ENCODE data around the gene DGKH.

Gene DGKH

GRCh38 chr13:42239644-42240043, 191.2 kb downstream of the DGKH start:
- no peak overlapping the region for H3K27ac ChIP-seq
- TF ChIP-seq, protein P1, sequence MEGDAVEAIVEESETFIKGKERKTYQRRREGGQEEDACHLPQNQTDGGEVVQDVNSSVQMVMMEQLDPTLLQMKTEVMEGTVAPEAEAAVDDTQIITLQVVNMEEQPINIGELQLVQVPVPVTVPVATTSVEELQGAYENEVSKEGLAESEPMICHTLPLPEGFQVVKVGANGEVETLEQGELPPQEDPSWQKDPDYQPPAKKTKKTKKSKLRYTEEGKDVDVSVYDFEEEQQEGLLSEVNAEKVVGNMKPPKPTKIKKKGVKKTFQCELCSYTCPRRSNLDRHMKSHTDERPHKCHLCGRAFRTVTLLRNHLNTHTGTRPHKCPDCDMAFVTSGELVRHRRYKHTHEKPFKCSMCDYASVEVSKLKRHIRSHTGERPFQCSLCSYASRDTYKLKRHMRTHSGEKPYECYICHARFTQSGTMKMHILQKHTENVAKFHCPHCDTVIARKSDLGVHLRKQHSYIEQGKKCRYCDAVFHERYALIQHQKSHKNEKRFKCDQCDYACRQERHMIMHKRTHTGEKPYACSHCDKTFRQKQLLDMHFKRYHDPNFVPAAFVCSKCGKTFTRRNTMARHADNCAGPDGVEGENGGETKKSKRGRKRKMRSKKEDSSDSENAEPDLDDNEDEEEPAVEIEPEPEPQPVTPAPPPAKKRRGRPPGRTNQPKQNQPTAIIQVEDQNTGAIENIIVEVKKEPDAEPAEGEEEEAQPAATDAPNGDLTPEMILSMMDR (IDR thresholded peaks at IDR 0.05): no peak

GRCh38 chr13:42246541-42246940, 198.1 kb downstream of the DGKH start:
- Histone ChIP-seq H3K36me3 (ENCODE audit: control insufficient read depth, insufficient read depth, low read length) (no peaks in the 10 kb centered on the region), H3K4me3 (ENCODE audit: low read depth, low read length) (no peak overlapping the region), H2AFZ (no peak overlapping the region), H3K9me3 (ENCODE audit: control insufficient read depth, low read length) (no peaks in the 10 kb centered on the region), H3K27me3 (ENCODE audit: control insufficient read depth, insufficient read depth, low read length) (no peaks in the 10 kb centered on the region), H3K9ac (no peak overlapping the region), H3K4me1 (no peaks in the 10 kb centered on the region), H3K79me2 (no peaks in the 10 kb centered on the region), H3K27ac (no peak overlapping the region), H3K4me2 (ENCODE audit: low read length) (no peak overlapping the region)
- TF ChIP-seq, protein P1 (IDR thresholded peaks at IDR 0.05): no peak

More at GRCh38 chr13:42239644-42240043, 191.2 kb downstream of the DGKH start:
- Histone ChIP-seq H3K4me3 (ENCODE audit: low read depth, low read length) (no peak overlapping the region), H3K9ac (no peak overlapping the region), H3K4me2 (ENCODE audit: low read length) (no peak overlapping the region), H3K4me1 (no peaks in the 10 kb centered on the region), H3K79me2 (no peaks in the 10 kb centered on the region), H2AFZ (no peak overlapping the region), H3K27me3 (ENCODE audit: control insufficient read depth, insufficient read depth, low read length) (no peaks in the 10 kb centered on the region), H3K9me3 (ENCODE audit: control insufficient read depth, low read length) (no peaks in the 10 kb centered on the region), H3K36me3 (ENCODE audit: control insufficient read depth, insufficient read depth, low read length) (no peaks in the 10 kb centered on the region)

DNA sequence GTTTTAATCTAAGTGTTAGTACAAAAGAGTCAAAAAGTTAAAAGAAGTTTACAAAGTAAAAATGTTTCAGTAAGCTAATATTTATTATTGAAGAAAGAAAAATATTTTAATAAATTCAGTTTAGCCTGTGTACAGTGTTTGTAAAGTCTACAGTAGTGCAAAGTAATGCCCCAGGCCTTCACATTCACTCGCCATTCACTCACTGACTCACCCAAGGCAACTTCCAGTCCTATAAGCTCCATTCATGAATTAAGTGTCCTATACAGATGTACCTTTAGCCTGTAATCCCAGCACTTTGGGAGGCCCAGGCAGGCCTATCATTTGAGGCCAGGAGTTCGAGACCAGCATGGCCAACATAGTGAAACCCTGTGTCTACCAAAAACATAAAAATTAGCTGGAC, 199.4 kb downstream of the DGKH start:
- Histone ChIP-seq H3K4me2 (ENCODE audit: low read length) (no peak overlapping the region), H3K4me1 (no peaks in the 10 kb centered on the region), H3K9ac (no peak overlapping the region), H3K27me3 (ENCODE audit: control insufficient read depth, insufficient read depth, low read length) (no peaks in the 10 kb centered on the region), H3K9me3 (ENCODE audit: control insufficient read depth, low read length) (no peaks in the 10 kb centered on the region), H3K27ac (no peak overlapping the region), H3K79me2 (no peaks in the 10 kb centered on the region), H2AFZ (no peak overlapping the region), H3K4me3 (ENCODE audit: low read depth, low read length) (no peak overlapping the region), H3K36me3 (ENCODE audit: control insufficient read depth, insufficient read depth, low read length) (no peaks in the 10 kb centered on the region)
- TF ChIP-seq, protein P1 (IDR thresholded peaks at IDR 0.05): no peak

- Histone ChIP-seq H3K36me3 (ENCODE audit: control insufficient read depth, insufficient read depth, low read length) (no peaks in the 10 kb centered on the region), H3K9ac (no peak overlapping the region), H3K4me3 (ENCODE audit: low read depth, low read length) (no peak overlapping the region), H3K4me2 (ENCODE audit: low read length) (no peak overlapping the region), H2AFZ (no peak overlapping the region), H3K4me1 (no peaks in the 10 kb centered on the region), H3K79me2 (no peaks in the 10 kb centered on the region), H3K27me3 (ENCODE audit: control insufficient read depth, insufficient read depth, low read length) (no peaks in the 10 kb centered on the region), H3K9me3 (ENCODE audit: control insufficient read depth, low read length) (no peaks in the 10 kb centered on the region), H3K27ac (no peak overlapping the region)
- TF ChIP-seq, protein P1 (IDR thresholded peaks at IDR 0.05): no peak
These were observed 207.4 kb downstream of the DGKH start for GRCh38 chr13:42255886-42256285.

- TF ChIP-seq, protein P1 (IDR thresholded peaks at IDR 0.05): no peak
- H3K4me3 ChIP-seq (ENCODE audit: low read depth, low read length): no peak overlapping the region
These were observed 210.3 kb downstream of the DGKH start for GRCh38 chr13:42258747-42259146.

More at GRCh38 chr13:42258747-42259146, 210.3 kb downstream of the DGKH start:
- Histone ChIP-seq H3K27ac (no peak overlapping the region), H3K27me3 (ENCODE audit: control insufficient read depth, insufficient read depth, low read length) (no peaks in the 10 kb centered on the region), H3K9ac (no peak overlapping the region), H2AFZ (no peak overlapping the region), H3K36me3 (ENCODE audit: control insufficient read depth, insufficient read depth, low read length) (no peaks in the 10 kb centered on the region), H3K4me2 (ENCODE audit: low read length) (no peak overlapping the region), H3K79me2 (no peaks in the 10 kb centered on the region), H3K9me3 (ENCODE audit: control insufficient read depth, low read length) (no peaks in the 10 kb centered on the region), H3K4me1 (no peaks in the 10 kb centered on the region)

All from parathyroid adenoma (tissue), 2 donors.